Ramos (cell line): ENCODE measurements around the gene NPY4R.
"Not testable (repeated sequence)": the region's sequence is repeated elsewhere in the genome, so short reads cannot be mapped to it uniquely, and the experiment has no call there.

Experiments used
- in situ Hi-C: fragments of 300-500 bp; cut with MboI; formaldehyde crosslinking; loops from one replicate; pipeline ENCODE4 v1.14.3; 2022; ENCODE audit warnings: low sequenced_read_pairs; ENCODE audit not compliant: unreplicated experiment

The NPY4R gene, protein sequence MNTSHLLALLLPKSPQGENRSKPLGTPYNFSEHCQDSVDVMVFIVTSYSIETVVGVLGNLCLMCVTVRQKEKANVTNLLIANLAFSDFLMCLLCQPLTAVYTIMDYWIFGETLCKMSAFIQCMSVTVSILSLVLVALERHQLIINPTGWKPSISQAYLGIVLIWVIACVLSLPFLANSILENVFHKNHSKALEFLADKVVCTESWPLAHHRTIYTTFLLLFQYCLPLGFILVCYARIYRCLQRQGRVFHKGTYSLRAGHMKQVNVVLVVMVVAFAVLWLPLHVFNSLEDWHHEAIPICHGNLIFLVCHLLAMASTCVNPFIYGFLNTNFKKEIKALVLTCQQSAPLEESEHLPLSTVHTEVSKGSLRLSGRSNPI

DNA sequence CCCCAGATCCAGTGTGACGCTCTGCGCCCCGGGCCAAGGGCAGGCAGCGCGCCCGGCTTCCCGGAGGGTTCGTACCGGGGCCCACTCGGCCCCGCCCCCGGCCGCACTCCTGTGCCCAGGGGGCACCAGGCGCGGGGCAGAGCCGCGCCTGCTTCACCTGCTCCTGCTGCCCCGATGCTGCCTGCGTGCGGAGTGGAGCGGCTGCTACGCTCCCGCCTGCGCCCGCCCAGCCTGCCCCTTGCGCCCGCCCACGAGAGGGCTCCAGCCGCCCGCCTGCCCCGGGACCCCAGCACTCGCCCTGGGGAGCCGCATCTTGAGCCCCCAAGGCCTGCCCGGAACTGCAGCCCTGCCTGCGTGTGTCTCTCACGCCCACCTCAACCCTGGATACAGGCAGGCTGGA lies at the start of gene NPY4R:
Gene NPY4R (minus strand): TSS at position 194 of the 400 bp plus-strand sequence. CDS start 3,323 bp downstream, outside the sequence.
- in situ Hi-C loops = not testable (repeated sequence)

DNA sequence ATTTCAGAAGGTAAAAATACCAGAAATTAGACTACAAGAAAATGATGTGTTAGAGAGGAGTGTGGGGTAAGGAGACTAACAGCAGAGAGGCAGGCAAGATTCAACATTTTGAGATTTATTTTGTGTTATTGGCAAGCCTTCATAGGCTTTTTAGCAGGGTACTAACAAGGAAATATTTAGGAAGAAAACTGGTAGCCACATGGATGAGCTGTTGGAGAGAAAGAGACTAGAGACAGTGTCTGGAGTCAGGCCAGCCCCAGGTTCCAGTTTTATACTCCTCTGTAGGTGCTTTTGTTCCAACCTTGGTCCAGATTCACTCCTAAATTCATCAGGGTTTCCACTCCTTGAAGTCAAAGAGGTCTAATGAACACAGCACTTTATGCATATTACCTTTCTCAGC lies 49.6 kb upstream of the NPY4R start:
- in situ Hi-C loops = no loop called here

- in situ Hi-C loops = no loop called here
Observed at GRCh38 chr10:46514899-46515298, 49.1 kb upstream of the NPY4R start.

DNA sequence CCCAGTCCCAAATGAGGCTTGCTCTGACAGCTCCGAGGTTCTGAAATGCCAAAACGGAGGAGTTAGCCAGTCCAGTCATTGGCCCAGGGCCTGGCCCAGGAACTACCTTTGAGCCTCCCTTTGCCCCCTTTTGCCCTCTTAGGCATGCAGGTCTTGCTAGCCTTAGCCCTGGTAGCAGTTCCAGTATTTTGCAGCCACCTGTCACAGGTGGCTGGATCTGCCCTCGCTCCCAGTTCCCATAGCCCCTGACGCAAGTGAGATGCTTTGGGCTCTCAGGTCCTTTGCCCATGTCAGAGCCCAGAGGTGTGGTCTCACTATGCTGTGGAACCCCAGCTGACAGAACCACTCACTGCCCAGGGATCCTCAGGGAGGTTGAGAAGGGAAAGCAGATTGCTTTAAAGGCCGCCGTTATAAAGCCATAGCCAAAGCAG lies 48.7 kb upstream of the NPY4R start:
- in situ Hi-C loops = no loop called here

DNA sequence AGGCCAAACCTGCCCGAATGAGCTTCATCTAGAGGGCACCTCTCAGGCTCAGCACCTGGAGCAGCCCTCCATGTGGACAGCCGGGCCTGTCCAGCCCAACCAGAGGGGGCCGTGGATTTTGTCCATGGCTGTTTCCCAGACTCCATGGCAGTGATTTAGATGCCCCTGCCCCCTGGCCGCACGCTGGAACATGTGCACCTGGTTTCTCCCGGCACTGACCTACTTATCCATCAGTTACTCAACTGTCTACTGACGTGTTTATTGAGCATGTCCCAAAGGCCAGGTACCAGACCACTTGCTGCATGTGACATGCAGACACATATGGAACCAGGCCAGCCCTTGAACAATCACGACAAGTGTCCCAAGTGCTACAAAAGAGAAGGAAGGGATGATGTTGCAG lies 47.6 kb upstream of the NPY4R start:
- in situ Hi-C loops = not testable (repeated sequence)

DNA sequence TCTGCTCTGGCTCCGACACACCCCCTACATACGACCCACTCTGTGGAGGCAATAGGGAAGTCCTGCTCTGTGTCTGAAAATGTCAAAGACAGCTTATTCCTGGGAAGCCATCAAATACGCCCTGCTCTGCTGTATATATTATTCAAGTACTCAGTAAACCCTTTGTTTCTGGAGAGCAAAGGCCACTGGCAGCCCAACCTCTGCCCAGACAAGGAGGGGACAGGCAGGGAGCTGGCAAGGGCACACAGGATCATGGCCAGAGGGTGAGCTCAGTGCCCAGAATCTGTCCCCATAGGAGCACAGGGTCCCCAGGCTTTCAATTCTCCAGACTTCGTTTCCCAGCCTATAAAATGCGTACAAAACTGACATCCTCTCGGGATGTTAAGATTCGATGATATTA lies 47.0 kb upstream of the NPY4R start:
- in situ Hi-C loops = not testable (repeated sequence)

- in situ Hi-C loops = not testable (repeated sequence)
Observed at GRCh38 chr10:46512002-46512401, 46.2 kb upstream of the NPY4R start.

- in situ Hi-C loops = not testable (repeated sequence)
Observed at GRCh38 chr10:46499990-46500389, 34.2 kb upstream of the NPY4R start.

DNA sequence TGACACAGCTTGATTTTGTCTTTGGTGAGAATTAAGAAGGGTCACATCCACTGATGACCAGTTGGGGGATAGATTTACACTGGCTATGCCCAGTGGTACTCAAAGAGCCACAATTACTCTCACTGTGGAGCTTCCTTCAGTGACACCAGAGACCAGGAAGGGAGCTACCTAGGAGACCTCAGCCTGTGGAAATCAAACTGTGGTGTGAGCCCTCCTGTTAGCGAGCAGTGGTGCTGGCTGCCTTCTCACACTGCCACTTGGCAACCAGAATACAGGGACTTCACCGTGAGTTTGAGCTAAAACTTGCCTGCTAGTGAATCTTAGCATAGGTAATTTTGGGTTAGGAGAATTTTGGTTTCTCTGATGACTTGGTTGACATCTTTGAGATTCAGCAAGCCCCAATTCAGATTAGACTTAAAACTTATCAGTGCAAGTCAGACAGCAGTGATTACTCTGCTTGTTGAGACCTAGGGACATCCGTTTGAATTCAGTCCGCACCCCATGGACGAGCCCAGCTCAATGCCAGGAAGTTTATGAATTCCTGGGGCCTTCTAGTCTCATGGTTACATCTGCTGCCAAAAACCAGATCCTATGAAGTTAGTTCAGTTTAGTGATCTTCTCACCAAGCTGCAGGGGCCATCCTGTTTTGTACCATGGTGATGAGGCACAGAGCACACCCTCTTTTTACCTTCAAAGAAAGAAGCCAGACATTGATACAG lies 33.4 kb upstream of the NPY4R start:
- in situ Hi-C loops = not testable (repeated sequence)

- in situ Hi-C loops = not testable (repeated sequence)
Observed at GRCh38 chr10:46497878-46498277, 32.1 kb upstream of the NPY4R start.

- in situ Hi-C loops = not testable (repeated sequence)
Observed at GRCh38 chr10:46497401-46497800, 31.6 kb upstream of the NPY4R start.

- in situ Hi-C loops = not testable (repeated sequence)
Observed at GRCh38 chr10:46491364-46492114, 25.8 kb upstream of the NPY4R start.

- in situ Hi-C loops = not testable (repeated sequence)
Observed at GRCh38 chr10:46490285-46490684, 24.5 kb upstream of the NPY4R start.

- in situ Hi-C loops = not testable (repeated sequence)
Observed at GRCh38 chr10:46486459-46486858, 20.7 kb upstream of the NPY4R start.

- in situ Hi-C loops = not testable (repeated sequence)
Observed at GRCh38 chr10:46474746-46475320, 9.1 kb upstream of the NPY4R start.

DNA sequence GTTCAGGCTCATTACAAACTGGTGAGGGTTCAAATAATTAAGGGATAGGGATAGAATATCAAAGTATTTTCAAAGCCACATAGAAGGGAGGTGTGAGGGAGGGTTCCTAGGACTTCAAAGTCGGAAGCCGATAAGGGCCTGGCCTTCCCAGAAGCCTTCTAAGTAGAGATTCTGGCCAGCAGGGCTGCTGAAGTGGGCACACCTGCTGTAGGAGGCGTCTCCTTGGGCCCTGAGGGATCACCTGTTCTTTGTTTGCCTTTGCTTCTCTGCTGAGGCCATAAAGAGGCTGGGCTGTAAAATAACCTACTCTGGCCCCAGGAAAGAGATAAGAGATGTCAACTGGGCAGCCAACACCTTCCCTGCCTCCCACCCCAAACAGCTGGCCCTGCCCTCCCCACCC lies 8.0 kb upstream of the NPY4R start:
- in situ Hi-C loops = not testable (repeated sequence)

GRCh38 chr10:46470134-46470533 lies 4.4 kb upstream of the NPY4R start:
- in situ Hi-C loops = not testable (repeated sequence)

DNA sequence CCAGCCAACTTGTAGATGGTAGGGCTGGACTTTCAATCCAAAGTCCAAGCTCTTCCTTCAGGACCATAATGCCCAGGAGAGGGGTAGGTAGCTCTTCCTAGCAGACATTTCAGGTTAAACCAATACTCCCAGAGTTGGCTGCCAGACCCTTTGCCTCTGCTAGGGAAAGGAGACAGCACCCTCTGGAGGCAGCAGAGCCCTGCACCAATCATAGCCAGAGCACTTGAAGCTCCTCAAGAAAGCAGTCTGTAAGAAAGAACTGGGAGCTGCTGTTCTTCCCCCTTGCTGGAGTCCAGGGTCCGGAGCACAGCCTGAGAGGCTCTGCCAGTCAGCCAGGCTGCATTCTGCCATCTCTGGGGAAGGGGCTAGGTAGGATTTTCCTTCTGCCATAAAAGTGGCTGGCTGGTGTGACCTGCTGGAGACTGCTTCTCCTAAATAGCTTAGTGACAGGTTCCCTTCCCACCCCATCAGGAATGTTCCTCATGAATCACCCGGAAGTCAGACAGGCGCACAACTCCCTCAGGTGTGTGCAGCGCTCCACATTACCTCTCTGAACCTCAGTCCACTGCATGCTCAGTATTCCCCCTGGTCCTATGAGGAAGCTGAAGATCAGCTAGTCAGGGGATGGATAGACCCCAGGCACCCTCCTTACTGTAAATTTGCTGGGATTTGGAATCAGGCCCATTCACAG lies 2.5 kb upstream of the NPY4R start:
- in situ Hi-C loops = not testable (repeated sequence)

- in situ Hi-C loops = not testable (repeated sequence)
Observed at GRCh38 chr10:46463608-46464007, 2.1 kb downstream of the NPY4R start.

DNA sequence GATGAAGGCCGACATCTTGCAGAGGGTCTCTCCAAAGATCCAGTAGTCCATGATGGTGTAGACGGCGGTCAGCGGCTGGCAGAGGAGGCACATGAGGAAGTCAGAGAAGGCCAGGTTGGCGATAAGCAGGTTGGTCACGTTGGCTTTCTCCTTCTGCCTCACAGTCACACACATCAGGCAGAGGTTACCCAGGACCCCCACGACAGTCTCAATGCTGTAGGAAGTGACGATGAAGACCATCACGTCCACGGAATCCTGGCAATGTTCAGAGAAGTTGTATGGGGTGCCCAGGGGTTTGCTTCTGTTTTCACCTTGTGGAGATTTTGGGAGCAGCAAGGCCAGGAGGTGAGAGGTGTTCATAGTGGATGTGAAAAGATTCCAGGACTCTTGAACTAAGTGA lies 3.5 kb downstream of the NPY4R start:
- in situ Hi-C loops = not testable (repeated sequence)
